ENCODE measurements around the gene DSCAML1.

Gene DSCAML1

GRCh38 chr11:117701781-117702180, 95.2 kb downstream of the DSCAML1 start:
- no peak for DNase-seq (ENCODE audit: low read depth in 2 of 3, low spot score in 1 of 3)

GRCh38 chr11:117700551-117700950, 96.5 kb downstream of the DSCAML1 start:
- no peak for DNase-seq (ENCODE audit: low read depth in 2 of 3, low spot score in 1 of 3)

- DNase-seq (ENCODE audit: low read depth in 2 of 3, low spot score in 1 of 3) = no peak
Measured at GRCh38 chr11:117697319-117697718, 99.7 kb downstream of the DSCAML1 start.

- DNase-seq (ENCODE audit: low read depth in 2 of 3, low spot score in 1 of 3) = no peak
Measured at GRCh38 chr11:117696540-117696939, 100.5 kb downstream of the DSCAML1 start.

GRCh38 chr11:117693344-117693743, 103.7 kb downstream of the DSCAML1 start:
- no peak for DNase-seq (ENCODE audit: low read depth in 2 of 3, low spot score in 1 of 3)

GRCh38 chr11:117691516-117691915, 105.5 kb downstream of the DSCAML1 start:
- no peak for DNase-seq (ENCODE audit: low read depth in 2 of 3, low spot score in 1 of 3)

GRCh38 chr11:117691218-117691514, 105.8 kb downstream of the DSCAML1 start:
- no peak for DNase-seq (ENCODE audit: low read depth in 2 of 3, low spot score in 1 of 3)

GRCh38 chr11:117690484-117691217, 106.4 kb downstream of the DSCAML1 start:
- DNase-seq (ENCODE audit: low read depth in 2 of 3, low spot score in 1 of 3) = no peak

GRCh38 chr11:117688255-117688797, 108.7 kb downstream of the DSCAML1 start:
- no peak for DNase-seq (ENCODE audit: low read depth in 2 of 3, low spot score in 1 of 3)

- no peak for DNase-seq (ENCODE audit: low read depth in 2 of 3, low spot score in 1 of 3)
Measured at GRCh38 chr11:117687776-117688175, 109.2 kb downstream of the DSCAML1 start.

GRCh38 chr11:117686711-117687110, 110.3 kb downstream of the DSCAML1 start:
- DNase-seq (ENCODE audit: low read depth in 2 of 3, low spot score in 1 of 3) = no peak

GRCh38 chr11:117685566-117685965, 111.5 kb downstream of the DSCAML1 start:
- no peak for DNase-seq (ENCODE audit: low read depth in 2 of 3, low spot score in 1 of 3)

GRCh38 chr11:117684731-117685130, 112.3 kb downstream of the DSCAML1 start:
- no peak for DNase-seq (ENCODE audit: low read depth in 2 of 3, low spot score in 1 of 3)

GRCh38 chr11:117684111-117684510, 112.9 kb downstream of the DSCAML1 start:
- no peak for DNase-seq (ENCODE audit: low read depth in 2 of 3, low spot score in 1 of 3)

GRCh38 chr11:117681438-117681837, 115.6 kb downstream of the DSCAML1 start:
- no peak for DNase-seq (ENCODE audit: low read depth in 2 of 3, low spot score in 1 of 3)

- no peak for DNase-seq (ENCODE audit: low read depth in 2 of 3, low spot score in 1 of 3)
Measured at GRCh38 chr11:117679461-117679860, 117.6 kb downstream of the DSCAML1 start.

GRCh38 chr11:117678658-117679406, 118.2 kb downstream of the DSCAML1 start:
- no peak for DNase-seq (ENCODE audit: low read depth in 2 of 3, low spot score in 1 of 3)

- no peak for DNase-seq (ENCODE audit: low read depth in 2 of 3, low spot score in 1 of 3)
Measured at GRCh38 chr11:117677729-117678310, 119.2 kb downstream of the DSCAML1 start.

GRCh38 chr11:117676501-117676900, 120.5 kb downstream of the DSCAML1 start:
- no peak for DNase-seq (ENCODE audit: low read depth in 2 of 3, low spot score in 1 of 3)

- DNase-seq (ENCODE audit: low read depth in 2 of 3, low spot score in 1 of 3) = no peak
Measured at GRCh38 chr11:117673602-117674001, 123.4 kb downstream of the DSCAML1 start.

- no peak for DNase-seq (ENCODE audit: low read depth in 2 of 3, low spot score in 1 of 3)
Measured at GRCh38 chr11:117671370-117671769, 125.6 kb downstream of the DSCAML1 start.

GRCh38 chr11:117670924-117671323, 126.1 kb downstream of the DSCAML1 start:
- DNase-seq (ENCODE audit: low read depth in 2 of 3, low spot score in 1 of 3) = no peak
